Heart left ventricle (tissue), 16 donors: Measurements from ENCODE around the gene SORL1. TPM values are rescaled to one million over a fixed set of nuclear protein-coding genes. Genes with fewer than 3 reads are reported as not detected.

ENCODE experiments used
- ATAC-seq, 4 donors: fragments of 200-7000 bp; cut with Tn5 transposase; one replicate each; pipeline ENCODE4 v1.9.1; 2020 to 2022; ENCODE audit warnings: moderate library complexity in 4 of 4, mild to moderate bottlenecking in 3 of 4, moderate number of reproducible peaks in 1 of 4
- DNase-seq, 5 donors: peaks; one replicate each; pipeline ENCODE4 v3.0.0-alpha.2; 2020
- H3K27ac ChIP-seq, 12 donors: fragments of 200-600 bp; sonication (generic) in 4 of 12; one replicate each; pipeline versions ENCODE4 v1.5.0 to v1.8.0; 2016 to 2022; ENCODE audit warnings: mild to moderate bottlenecking in 2 of 12
- H3K27me3 ChIP-seq, 9 donors: fragments of 200-600 bp; sonication (generic) in 2 of 9; one replicate each; pipeline versions ENCODE4 v1.5.1 to v1.8.0; 2016 to 2022; ENCODE audit warnings: mild to moderate bottlenecking in 3 of 9
- H3K36me3 ChIP-seq, 9 donors: fragments of 200-600 bp; sonication (generic) in 2 of 9; one replicate each; pipeline versions ENCODE4 v1.5.0 to v1.8.0; 2018 to 2022; ENCODE audit warnings: mild to moderate bottlenecking in 2 of 9
- H3K4me1 ChIP-seq, 12 donors: fragments of 200-600 bp; sonication (generic) in 4 of 12; one replicate each; pipeline versions ENCODE4 v1.5.0 to v1.8.0; 2016 to 2022; ENCODE audit warnings: mild to moderate bottlenecking in 3 of 12
- H3K4me3 ChIP-seq, 12 donors: fragments of 200-600 bp; sonication (generic) in 4 of 12; one replicate each; pipeline versions ENCODE4 v1.5.0 to v1.8.0; 2017 to 2022; ENCODE audit warnings: mild to moderate bottlenecking in 9 of 12, moderate library complexity in 4 of 12
- H3K9me3 ChIP-seq, 12 donors: fragments of 200-600 bp; sonication (generic) in 4 of 12; one replicate each; pipeline versions ENCODE4 v1.5.0 to v1.8.0; 2016 to 2022; ENCODE audit warnings: mild to moderate bottlenecking in 1 of 12
- CTCF ChIP-seq, 12 donors: fragments of 200-600 bp; sonication (generic) in 4 of 12; IDR thresholded peaks; one replicate each; pipeline versions ENCODE4 v1.5.0 to v1.8.0; 2018 to 2022; ENCODE audit warnings: antibody characterized with exemption in 12 of 12, mild to moderate bottlenecking in 5 of 12
- POLR2A ChIP-seq, 2 donors: fragments of 450-650 bp; IDR thresholded peaks; one replicate each; pipeline ENCODE4 v1.6.1; 2017; ENCODE audit warnings: antibody characterized with exemption in 2 of 2, mild to moderate bottlenecking in 2 of 2, moderate library complexity in 2 of 2
- WGBS, 4 donors: extraction: QIAGEN DNeasy Blood & Tissue Kit in 2 of 4; methylation state at CpG; one replicate each; pipeline versions ENCODE4 v1.1.5 to v1.1.7; 2013 to 2018; 5-methylcytosine and 5-hydroxymethylcytosine counted together
- intact Hi-C, 10 donors: fragments of 100-400 bp; cut with DNase I; formaldehyde crosslinking; loops; one replicate each; pipeline versions ENCODE4 v1.11.1 to v1.14.2; 2022
- polyA plus RNA-seq, 2 donors: library from polyadenylated mRNA; stranded (reverse); fragments of 200-250 nt; gene quantifications; one replicate each; pipeline ENCODE4 v1.2.3, GENCODE V29; 2013
- total RNA-seq, 9 donors: library from RNA; depleted of rRNA in 2 of 9; stranded (reverse); fragments of >200 nt in 2 of 9; fragmentation: NEBNext Ultra II Directional in 3 of 9; extraction: Animal tissue kit (Norgen Biotek cat#: 25700) in 3 of 9; gene quantifications; one replicate each; pipeline versions ENCODE4 v1.1.0 to v1.2.4, GENCODE V29; 2016 to 2023
- donor health status: ischemic (EF 13 %, LVEDD 7.1; RV severe dilation, severe dysfunction).
- donor health status: healthy with polysubstance abuse.
- donor health status: DM: no; HTN: yes; CAD: no.
- donor health status: DM: no; HTN: no; CAD: no.
- donor health status: ischemic (EF 25% LVEDD 6.9; RV normal size, moderate dysfunction).
- donor health status: ischemic (EF 25% LVEDD 5.7; RV mildly dilated, moderate dysfunction).
- donor health status: healthy.
- donor health status: DM: yes; HTN: yes; CAD: no.
- donor health status: ischemic (EF 35%, LVEDD 5.7; RV mildly dilated, moderate dysfunction).
- donor health status: nonischemic (EF 11% LVEDD 7.7; RV severe dilation, severe dysfunction).
- donor health status: DM: yes; HTN: yes; CAD: no.
- donor health status: PGD.
- donor health status: ischemic (EF 29% LVEDD 5.4; RV normal size, mild dysfunction).
- donor health status: nonischemic (EF 23%, LVEDD 6.1; RV moderate dilation, normal function).

The SORL1 gene
- total and polyA plus RNA-seq, 11 donors, result 0.72 to 20.5 (median 5.2) TPM

GRCh38 chr11:121592708-121593107 lies 140.6 kb downstream of the SORL1 start:
- intact Hi-C loops, result loop anchor here in 7 of 10 donors (1.0 to 10.0 kb wide), 8 partner anchors 138 to 1078 kb away; partner anchors contain the start of genes SORL1 (in 4 of the 7), SORL1-AS1 (in 4 of the 7) and GRIK4 (in 1 of the 7)
- H3K27me3 ChIP-seq, result no peaks in the 10 kb centered on the region
- H3K4me1 ChIP-seq, result peaks cover 0 to 19% (median 0%) of the 10 kb centered on the region in 12 donors
- WGBS, 4 donors, result 54 to 73% (median 66%) methylated on average over 2 of the region's 2 CpGs
- no peak for ATAC-seq
- peaks cover 0 to 69% (median 0%) of the 10 kb centered on the region in 9 donors for H3K36me3 ChIP-seq
- H3K4me3 ChIP-seq, result no peak overlapping the region
- H3K27ac ChIP-seq, result peak overlapping the region in 1 of 12 donors; percentile 61
- peaks cover 0 to 5% (median 0%) of the 10 kb centered on the region in 12 donors for H3K9me3 ChIP-seq
- TF ChIP-seq CTCF (IDR thresholded peaks at IDR 0.05) (no peak), POLR2A (IDR thresholded peaks at IDR 0.05) (no peak)
- no peak for DNase-seq

- ATAC-seq (peak in 3 of 4 donors; percentile 36 to 78 (median 69)), DNase-seq (peak in 2 of 5 donors; percentile 25 to 45)
- H3K27ac ChIP-seq, result peak overlapping the region in 1 of 12 donors; percentile 39
- peaks cover 0 to 65% (median 0%) of the 10 kb centered on the region in 9 donors for H3K36me3 ChIP-seq
- H3K9me3 ChIP-seq, result peaks cover 0 to 5% (median 0%) of the 10 kb centered on the region in 12 donors
- H3K4me3 ChIP-seq, result no peak overlapping the region
- peaks cover 0 to 3% (median 0%) of the 10 kb centered on the region in 12 donors for H3K4me1 ChIP-seq
- no peak for TF ChIP-seq POLR2A (IDR thresholded peaks at IDR 0.05)
- no peak for TF ChIP-seq CTCF (IDR thresholded peaks at IDR 0.05)
- WGBS, 4 donors, result 77 to 79% (median 78%) methylated on average over 15 of the region's 15 CpGs
- peaks cover 0 to 4% (median 0%) of the 10 kb centered on the region in 9 donors for H3K27me3 ChIP-seq
- intact Hi-C loops, result loop anchor here in 3 of 10 donors (10.0 kb wide), 3 partner anchors 141 to 1081 kb away; partner anchors contain the start of genes SORL1 (in 2 of the 3), SORL1-AS1 (in 2 of the 3) and GRIK4 (in 1 of the 3)
These were observed 143.6 kb downstream of the SORL1 start for GRCh38 chr11:121595717-121596161.

- no peak overlapping the region for H3K4me3 ChIP-seq
- peaks cover 0 to 5% (median 0%) of the 10 kb centered on the region in 12 donors for H3K9me3 ChIP-seq
- H3K4me1 ChIP-seq, result no peaks in the 10 kb centered on the region
- H3K27me3 ChIP-seq, result peaks cover 0 to 4% (median 0%) of the 10 kb centered on the region in 9 donors
- H3K27ac ChIP-seq, result no peak overlapping the region
- H3K36me3 ChIP-seq, result peaks cover 0 to 58% (median 0%) of the 10 kb centered on the region in 9 donors
- DNase-seq (no peak), ATAC-seq (peak in 2 of 4 donors; percentile 22 to 25)
- 75 to 84% (median 80%) methylated on average over 19 of the region's 19 CpGs for WGBS, 4 donors
- intact Hi-C loops, result loop anchor here in 3 of 10 donors (10.0 kb wide), 3 partner anchors 142 to 1082 kb away; partner anchors contain the start of genes SORL1 (in 2 of the 3), SORL1-AS1 (in 2 of the 3) and GRIK4 (in 1 of the 3)
- TF ChIP-seq CTCF (IDR thresholded peaks at IDR 0.05) (no peak), POLR2A (IDR thresholded peaks at IDR 0.05) (no peak)
These were observed 144.4 kb downstream of the SORL1 start for GRCh38 chr11:121596195-121597155.
